H1 (cell line): ENCODE measurements around the gene PBX1.

ENCODE experiments used
- BCL11A ChIP-seq, 2 experiments: IDR thresholded peaks; one replicate each; pipeline ENCODE4 v1.6.1; 2011; ENCODE audit warnings: low read depth in 2 of 2, low read length in 2 of 2, mild to moderate bottlenecking in 2 of 2
- BRCA1 ChIP-seq: IDR thresholded peaks from 2 replicates; pipeline ENCODE4 v1.6.1; 2012; ENCODE audit warnings: low read depth, low read length, improper control_type of control experiment
- EZH2 ChIP-seq: fragments of 200-600 bp; sonication (generic); IDR thresholded peaks from 2 replicates; pipeline ENCODE4 v1.7.1; 2012; ENCODE audit warnings: low read depth, mild to moderate bottlenecking, moderate library complexity, low read length, inconsistent platforms; ENCODE audit not compliant: severe bottlenecking
- NRF1 ChIP-seq: IDR thresholded peaks from 2 replicates; pipeline ENCODE4 v1.6.1; 2011; ENCODE audit warnings: mild to moderate bottlenecking, low read depth, low read length, improper control_type of control experiment
- POLR2A ChIP-seq, 2 experiments: IDR thresholded peaks; 1 replicate in 1 of 2; 2 replicates in 1 of 2; pipeline ENCODE4 v1.6.1; 2011; ENCODE audit warnings: low read depth in 2 of 2, low read length in 2 of 2, mild to moderate bottlenecking in 2 of 2; ENCODE audit errors: control extremely low read depth in 1 of 2
- RAD21 ChIP-seq, 2 experiments: IDR thresholded peaks in 1 of 2; conservative IDR thresholded peaks in 1 of 2; 2 replicates each; pipeline ENCODE4 v1.6.1; 2011; ENCODE audit warnings: low read depth in 2 of 2, low read length in 2 of 2, improper control_type of control experiment in 1 of 2, inconsistent platforms in 1 of 2, mild to moderate bottlenecking in 1 of 2, moderate library complexity in 1 of 2
- SP1 ChIP-seq: IDR thresholded peaks from 2 replicates; pipeline ENCODE4 v1.6.1; 2011; ENCODE audit warnings: low read depth, low read length
- YY1 ChIP-seq: IDR thresholded peaks from 2 replicates; pipeline ENCODE4 v1.6.1; 2011; ENCODE audit warnings: low read depth, mild to moderate bottlenecking, low read length
- TF ChIP-seq, protein P1 (sequence below), 3 experiments: IDR thresholded peaks; 1 replicate in 2 of 3; 2 replicates in 1 of 3; pipeline versions ENCODE4 v1.5.1 to v1.6.1; 2011; ENCODE audit warnings: low read length in 3 of 3, mild to moderate bottlenecking in 3 of 3, inconsistent platforms in 2 of 3, low read depth in 1 of 3, moderate library complexity in 1 of 3; ENCODE audit not compliant: insufficient read depth in 1 of 3; ENCODE audit errors: control extremely low read depth in 1 of 3

GRCh38 chr1:164650531-164650930 lies 91.5 kb downstream of the PBX1 start:
- TF ChIP-seq RAD21 (IDR thresholded peaks at IDR 0.05 in 1 of 2, conservative IDR thresholded peaks at IDR 0.05 in 1 of 2; ENCODE audit: low read depth in 2 of 2, low read length in 2 of 2) (no peak), POLR2A (IDR thresholded peaks at IDR 0.05; ENCODE audit: control extremely low read depth in 1 of 2, low read depth in 2 of 2, low read length in 2 of 2) (no peak), BCL11A (IDR thresholded peaks at IDR 0.05; ENCODE audit: low read depth in 2 of 2, low read length in 2 of 2) (no peak), NRF1 (no peak), BRCA1 (no peak), YY1 (no peak), EZH2 (no peak), SP1 (no peak)
- TF ChIP-seq, protein P1, sequence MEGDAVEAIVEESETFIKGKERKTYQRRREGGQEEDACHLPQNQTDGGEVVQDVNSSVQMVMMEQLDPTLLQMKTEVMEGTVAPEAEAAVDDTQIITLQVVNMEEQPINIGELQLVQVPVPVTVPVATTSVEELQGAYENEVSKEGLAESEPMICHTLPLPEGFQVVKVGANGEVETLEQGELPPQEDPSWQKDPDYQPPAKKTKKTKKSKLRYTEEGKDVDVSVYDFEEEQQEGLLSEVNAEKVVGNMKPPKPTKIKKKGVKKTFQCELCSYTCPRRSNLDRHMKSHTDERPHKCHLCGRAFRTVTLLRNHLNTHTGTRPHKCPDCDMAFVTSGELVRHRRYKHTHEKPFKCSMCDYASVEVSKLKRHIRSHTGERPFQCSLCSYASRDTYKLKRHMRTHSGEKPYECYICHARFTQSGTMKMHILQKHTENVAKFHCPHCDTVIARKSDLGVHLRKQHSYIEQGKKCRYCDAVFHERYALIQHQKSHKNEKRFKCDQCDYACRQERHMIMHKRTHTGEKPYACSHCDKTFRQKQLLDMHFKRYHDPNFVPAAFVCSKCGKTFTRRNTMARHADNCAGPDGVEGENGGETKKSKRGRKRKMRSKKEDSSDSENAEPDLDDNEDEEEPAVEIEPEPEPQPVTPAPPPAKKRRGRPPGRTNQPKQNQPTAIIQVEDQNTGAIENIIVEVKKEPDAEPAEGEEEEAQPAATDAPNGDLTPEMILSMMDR (IDR thresholded peaks at IDR 0.05; ENCODE audit: control extremely low read depth in 1 of 3, insufficient read depth in 1 of 3, low read depth in 1 of 3, low read length in 3 of 3), result no peak
